Activated naive CD4-positive, alpha-beta T cell treated with anti-CD3 and anti-CD28 coated beads for 36 hours (primary cell): ENCODE data around the gene LHX6. TPM values are rescaled to one million over a fixed set of nuclear protein-coding genes. Genes with fewer than 3 reads are reported as not detected.
A peak's percentile ranks its signal among the peaks of the same experiment; 100 is the strongest.

Experiments
- CTCF ChIA-PET: fragments of 350-600 bp; sonication (Branson Sonifier 250); formaldehyde crosslinking; loops from one replicate; lab custom pipeline; 2021; ENCODE audit warnings: antibody characterized with exemption; lab: Charles Lee
- DNase-seq: peaks from one replicate; pipeline ENCODE4 v3.0.0-alpha.2; 2020
- H3K27ac Mint-ChIP-seq: one replicate; pipeline ENCODE4 v1.8.0; 2021; ENCODE audit warnings: mild to moderate bottlenecking, mixed read lengths
- H3K27me3 Mint-ChIP-seq: one replicate; pipeline ENCODE4 v1.8.0; 2021; ENCODE audit warnings: low read depth, mixed read lengths
- H3K36me3 Mint-ChIP-seq: one replicate; pipeline ENCODE4 v1.8.0; 2021; ENCODE audit warnings: low read depth, mixed read lengths
- H3K4me1 Mint-ChIP-seq: one replicate; pipeline ENCODE4 v1.8.0; 2021; ENCODE audit warnings: low read depth, mixed read lengths
- H3K4me3 Mint-ChIP-seq: one replicate; pipeline ENCODE4 v1.8.0; 2021; ENCODE audit warnings: mild to moderate bottlenecking, moderate library complexity, mixed read lengths
- H3K9me3 Mint-ChIP-seq: one replicate; pipeline ENCODE4 v1.8.0; 2021; ENCODE audit warnings: mixed read lengths
- intact Hi-C: fragments of 100-400 bp; cut with micrococcal nuclease; formaldehyde crosslinking; loops from one replicate; pipeline ENCODE4 v1.15.1; 2023
- total RNA-seq, 2 experiments: library from RNA; stranded (reverse); gene quantifications; one replicate each; pipeline ENCODE4 v1.2.3, GENCODE V29; 2021

LHX6 gene
- total RNA-seq, 2 experiments from 2014 or later: 0.10 TPM; not detected in 1

- intact Hi-C loops: no loop called here
- CTCF ChIA-PET: no interaction called here
- H3K27ac Mint-ChIP-seq: no peak overlapping the region
Observed at GRCh38 chr9:122218935-122219855, 9.6 kb downstream of the LHX6 start.

GRCh38 chr9:122218071-122218934 lies 10.5 kb downstream of the LHX6 start:
- Mint-ChIP-seq H3K9me3 (no peaks in the 10 kb centered on the region), H3K27me3 (peaks cover 77% of the 10 kb centered on the region), H3K36me3 (no peaks in the 10 kb centered on the region), H3K27ac (no peak overlapping the region), H3K4me3 (no peak overlapping the region), H3K4me1 (peaks cover 23% of the 10 kb centered on the region)
- intact Hi-C loops: no loop called here
- DNase-seq: no peak
- CTCF ChIA-PET: no interaction called here

More at GRCh38 chr9:122218935-122219855, 9.6 kb downstream of the LHX6 start:
- Mint-ChIP-seq H3K4me3 (peak overlapping the region; percentile 48), H3K36me3 (no peaks in the 10 kb centered on the region), H3K9me3 (no peaks in the 10 kb centered on the region), H3K27me3 (peaks cover 75% of the 10 kb centered on the region), H3K4me1 (peaks cover 23% of the 10 kb centered on the region)
- DNase-seq: no peak

GRCh38 chr9:122217640-122218039 lies 11.1 kb downstream of the LHX6 start:
- CTCF ChIA-PET: no interaction called here
- H3K36me3 Mint-ChIP-seq: no peaks in the 10 kb centered on the region
- intact Hi-C loops: no loop called here
- no peak for DNase-seq
- no peak overlapping the region for H3K4me3 Mint-ChIP-seq
- H3K9me3 Mint-ChIP-seq: no peaks in the 10 kb centered on the region
- H3K27ac Mint-ChIP-seq: no peak overlapping the region
- peaks cover 26% of the 10 kb centered on the region for H3K4me1 Mint-ChIP-seq
- H3K27me3 Mint-ChIP-seq: peaks cover 78% of the 10 kb centered on the region

GRCh38 chr9:122216798-122217418 lies 11.8 kb downstream of the LHX6 start:
- H3K36me3 Mint-ChIP-seq: no peaks in the 10 kb centered on the region
- intact Hi-C loops: no loop called here
- no peak overlapping the region for H3K4me3 Mint-ChIP-seq
- no peak overlapping the region for H3K27ac Mint-ChIP-seq
- H3K4me1 Mint-ChIP-seq: peaks cover 26% of the 10 kb centered on the region
- CTCF ChIA-PET: interaction anchor here (1.8 kb wide), 1 partner anchor 92 kb away, joined by 5 read pairs; no protein-coding TSS in a partner anchor
- DNase-seq: no peak
- H3K27me3 Mint-ChIP-seq: peaks cover 78% of the 10 kb centered on the region
- no peaks in the 10 kb centered on the region for H3K9me3 Mint-ChIP-seq

GRCh38 chr9:122216138-122216797 lies 12.5 kb downstream of the LHX6 start:
- no peak for DNase-seq
- Mint-ChIP-seq H3K36me3 (no peaks in the 10 kb centered on the region), H3K4me1 (peaks cover 26% of the 10 kb centered on the region), H3K27me3 (peaks cover 78% of the 10 kb centered on the region), H3K4me3 (no peak overlapping the region), H3K27ac (no peak overlapping the region), H3K9me3 (no peaks in the 10 kb centered on the region)
- CTCF ChIA-PET: interaction anchor here (1.8 kb wide), 1 partner anchor 92 kb away, joined by 5 read pairs; no protein-coding TSS in a partner anchor
- intact Hi-C loops: no loop called here

GRCh38 chr9:122215663-122216062 lies 13.1 kb downstream of the LHX6 start:
- CTCF ChIA-PET: interaction anchor here (1.8 kb wide), 1 partner anchor 91 kb away, joined by 5 read pairs; no protein-coding TSS in a partner anchor
- Mint-ChIP-seq H3K36me3 (no peaks in the 10 kb centered on the region), H3K27ac (no peak overlapping the region), H3K9me3 (no peaks in the 10 kb centered on the region), H3K4me1 (peaks cover 26% of the 10 kb centered on the region), H3K27me3 (peaks cover 79% of the 10 kb centered on the region), H3K4me3 (no peak overlapping the region)
- intact Hi-C loops: no loop called here
- no peak for DNase-seq

GRCh38 chr9:122214507-122214906 lies 14.2 kb downstream of the LHX6 start:
- Mint-ChIP-seq H3K4me3 (no peak overlapping the region), H3K9me3 (no peaks in the 10 kb centered on the region), H3K4me1 (peaks cover 20% of the 10 kb centered on the region), H3K36me3 (no peaks in the 10 kb centered on the region), H3K27ac (no peak overlapping the region), H3K27me3 (peaks cover 74% of the 10 kb centered on the region)
- CTCF ChIA-PET: no interaction called here
- DNase-seq: no peak
- intact Hi-C loops: no loop called here

- Mint-ChIP-seq H3K9me3 (no peaks in the 10 kb centered on the region), H3K4me1 (peaks cover 14% of the 10 kb centered on the region), H3K27me3 (peaks cover 67% of the 10 kb centered on the region), H3K27ac (no peak overlapping the region), H3K4me3 (peak overlapping the region; percentile 60), H3K36me3 (no peaks in the 10 kb centered on the region)
- CTCF ChIA-PET: no interaction called here
- intact Hi-C loops: no loop called here
- peak; percentile 64 for DNase-seq
Observed at GRCh38 chr9:122213589-122214413, 15.0 kb downstream of the LHX6 start.

GRCh38 chr9:122213102-122213588 lies 15.6 kb downstream of the LHX6 start:
- H3K4me1 Mint-ChIP-seq: peaks cover 7% of the 10 kb centered on the region
- no peak for DNase-seq
- peaks cover 62% of the 10 kb centered on the region for H3K27me3 Mint-ChIP-seq
- no peak overlapping the region for H3K27ac Mint-ChIP-seq
- CTCF ChIA-PET: no interaction called here
- intact Hi-C loops: no loop called here
- H3K36me3 Mint-ChIP-seq: no peaks in the 10 kb centered on the region
- peak overlapping the region; percentile 60 for H3K4me3 Mint-ChIP-seq
- no peaks in the 10 kb centered on the region for H3K9me3 Mint-ChIP-seq

- CTCF ChIA-PET: no interaction called here
- DNase-seq: no peak
- Mint-ChIP-seq H3K9me3 (no peaks in the 10 kb centered on the region), H3K4me1 (peaks cover 5% of the 10 kb centered on the region), H3K27me3 (peaks cover 61% of the 10 kb centered on the region), H3K4me3 (no peak overlapping the region), H3K27ac (no peak overlapping the region), H3K36me3 (no peaks in the 10 kb centered on the region)
- intact Hi-C loops: no loop called here
Observed at GRCh38 chr9:122212473-122213004, 16.2 kb downstream of the LHX6 start.

- no peak overlapping the region for H3K27ac Mint-ChIP-seq
- no peaks in the 10 kb centered on the region for H3K36me3 Mint-ChIP-seq
- H3K4me1 Mint-ChIP-seq: peaks cover 3% of the 10 kb centered on the region
- intact Hi-C loops: no loop called here
- no peaks in the 10 kb centered on the region for H3K9me3 Mint-ChIP-seq
- DNase-seq: no peak
- CTCF ChIA-PET: interaction anchor here (0.6 to 0.7 kb wide), 2 partner anchors 54 to 1474 kb away, joined by 4 to 5 read pairs; no protein-coding TSS in a partner anchor
- no peak overlapping the region for H3K4me3 Mint-ChIP-seq
- H3K27me3 Mint-ChIP-seq: peaks cover 42% of the 10 kb centered on the region
Observed at GRCh38 chr9:122209451-122209850, 19.3 kb downstream of the LHX6 start.
